GM12878 (cell line): Measurements from ENCODE around the gene OGDHL.

Experiments
- CBX3 ChIP-seq: fragments of 200-600 bp; sonication (generic); IDR thresholded peaks from 2 replicates; pipeline ENCODE4 v1.6.1; 2016; ENCODE audit warnings: low read depth, borderline replicate concordance
- CHD4 ChIP-seq: fragments of 200-600 bp; sonication (generic); IDR thresholded peaks from 2 replicates; pipeline ENCODE4 v1.6.1; 2016; ENCODE audit warnings: mild to moderate bottlenecking
- CTCF ChIP-seq, 3 experiments: IDR thresholded peaks in 2 of 3; conservative IDR thresholded peaks in 1 of 3; 2 replicates each; pipeline ENCODE4 v1.5.1; 2011; ENCODE audit warnings: low read depth in 3 of 3, low read length in 3 of 3, mild to moderate bottlenecking in 3 of 3, control low read depth in 2 of 3, moderate library complexity in 2 of 3, inconsistent platforms in 1 of 3, mixed read lengths in 1 of 3; ENCODE audit not compliant: control insufficient read depth in 2 of 3, insufficient read depth in 1 of 3; ENCODE audit errors: extremely low read depth in 1 of 3
- EZH2 ChIP-seq: IDR thresholded peaks from 2 replicates; pipeline ENCODE4 v1.6.1; 2012; ENCODE audit warnings: low read depth, mild to moderate bottlenecking, control low read depth, inconsistent platforms, low read length, borderline replicate concordance; ENCODE audit not compliant: control insufficient read depth
- RAD21 ChIP-seq: IDR thresholded peaks from 2 replicates; pipeline ENCODE4 v1.6.1; 2011; ENCODE audit warnings: mild to moderate bottlenecking, low read depth, low read length, moderate library complexity; ENCODE audit not compliant: insufficient read depth
- TCF12 ChIP-seq: IDR thresholded peaks from 2 replicates; pipeline ENCODE4 v1.6.1; 2011; ENCODE audit warnings: low read depth, mild to moderate bottlenecking, low read length

DNA sequence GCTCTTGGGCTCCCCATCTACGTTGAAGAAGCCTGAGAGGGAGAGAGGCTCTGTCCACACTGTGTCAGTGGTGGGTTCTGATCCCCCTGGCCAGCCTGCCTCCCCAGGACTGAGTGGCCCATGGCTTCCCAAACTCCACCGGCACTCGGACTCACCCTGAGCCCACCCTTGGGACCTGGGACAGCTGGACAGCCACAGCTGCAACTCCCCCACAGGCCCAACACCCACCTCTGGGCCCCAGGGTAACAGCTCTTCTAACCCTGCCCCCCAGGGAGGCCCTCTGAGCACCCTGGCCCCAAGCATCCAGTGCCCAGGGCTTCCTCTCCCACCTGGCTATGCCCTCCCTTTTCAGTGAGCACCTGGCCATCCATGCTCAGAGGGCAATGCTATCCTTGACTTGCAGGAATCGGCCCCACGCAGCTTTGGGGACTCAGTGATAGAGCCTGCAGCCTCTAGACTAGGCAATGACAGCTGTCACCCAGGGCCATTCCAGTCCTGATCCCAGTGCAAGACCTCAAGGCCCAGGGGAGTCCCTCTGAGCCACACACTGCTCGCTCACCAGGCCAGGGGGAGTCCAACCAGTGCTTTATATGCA lies 17.9 kb downstream of the OGDHL start:
- TF ChIP-seq CHD4 (no peak), CTCF (IDR thresholded peaks at IDR 0.05 in 2 of 3, conservative IDR thresholded peaks at IDR 0.05 in 1 of 3; ENCODE audit: control insufficient read depth in 2 of 3, extremely low read depth in 1 of 3, insufficient read depth in 1 of 3, low read depth in 3 of 3, low read length in 3 of 3) (no peak), EZH2 (no peak), RAD21 (no peak), TCF12 (no peak), CBX3 (no peak)
